ENCODE data around the gene MYOM1. TPM values are rescaled to one million over a fixed set of nuclear protein-coding genes. Genes with fewer than 3 reads are reported as not detected.

The MYOM1 gene
- total RNA-seq = 1 to 10 TPM; 2.3 to 3.1 (median 3.1) TPM

DNA sequence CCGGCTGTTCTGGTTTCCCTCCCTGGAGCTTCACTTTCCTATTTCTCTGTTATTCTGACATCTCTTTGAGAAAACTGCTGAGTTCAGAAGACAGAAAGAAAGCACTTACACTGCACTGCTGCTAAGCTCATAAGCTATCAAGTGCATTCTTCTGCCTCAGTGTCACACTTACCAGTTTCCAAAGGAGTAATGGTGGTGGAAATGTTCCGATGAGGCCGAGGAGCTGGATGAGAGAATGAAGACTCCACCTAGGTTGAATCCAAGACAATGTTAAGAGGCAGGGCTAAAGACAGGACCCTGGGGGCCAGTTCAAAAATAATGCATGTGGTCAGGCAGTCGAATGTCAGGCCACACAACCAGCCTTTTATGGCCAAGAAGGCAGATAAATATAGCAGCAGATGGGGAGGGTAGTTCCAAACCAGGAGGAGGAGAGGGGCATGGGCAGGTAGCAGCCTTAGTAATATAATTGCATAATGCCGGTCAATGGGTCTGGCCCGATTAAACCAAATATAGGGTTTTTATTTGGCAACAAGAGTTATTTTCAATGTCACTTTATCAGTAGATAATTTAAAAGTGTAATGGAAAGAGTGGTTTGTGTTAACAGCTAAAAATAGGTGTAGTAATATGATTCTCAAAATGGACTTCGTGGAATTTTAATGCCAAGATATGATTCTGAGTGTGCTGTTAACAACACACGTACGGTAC, at the start of gene MYOM1:
TSS of gene MYOM1 (minus strand) at position 338 of the 705 bp plus-strand sequence. CDS start 4,745 bp downstream, outside the sequence.
- H3K4me3 ChIP-seq (replicated peaks in 1 of 3) = no peak within 1 kb of the TSS
- 72 to 78% methylated on average over 9 of the region's 9 CpGs for WGBS, 2 donors
- H3K27me3 ChIP-seq = no peaks in the 10 kb centered on the region
- TF ChIP-seq, protein P1, sequence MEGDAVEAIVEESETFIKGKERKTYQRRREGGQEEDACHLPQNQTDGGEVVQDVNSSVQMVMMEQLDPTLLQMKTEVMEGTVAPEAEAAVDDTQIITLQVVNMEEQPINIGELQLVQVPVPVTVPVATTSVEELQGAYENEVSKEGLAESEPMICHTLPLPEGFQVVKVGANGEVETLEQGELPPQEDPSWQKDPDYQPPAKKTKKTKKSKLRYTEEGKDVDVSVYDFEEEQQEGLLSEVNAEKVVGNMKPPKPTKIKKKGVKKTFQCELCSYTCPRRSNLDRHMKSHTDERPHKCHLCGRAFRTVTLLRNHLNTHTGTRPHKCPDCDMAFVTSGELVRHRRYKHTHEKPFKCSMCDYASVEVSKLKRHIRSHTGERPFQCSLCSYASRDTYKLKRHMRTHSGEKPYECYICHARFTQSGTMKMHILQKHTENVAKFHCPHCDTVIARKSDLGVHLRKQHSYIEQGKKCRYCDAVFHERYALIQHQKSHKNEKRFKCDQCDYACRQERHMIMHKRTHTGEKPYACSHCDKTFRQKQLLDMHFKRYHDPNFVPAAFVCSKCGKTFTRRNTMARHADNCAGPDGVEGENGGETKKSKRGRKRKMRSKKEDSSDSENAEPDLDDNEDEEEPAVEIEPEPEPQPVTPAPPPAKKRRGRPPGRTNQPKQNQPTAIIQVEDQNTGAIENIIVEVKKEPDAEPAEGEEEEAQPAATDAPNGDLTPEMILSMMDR (IDR thresholded peaks at IDR 0.05) = no peak
- TF ChIP-seq POLR2A (IDR thresholded peaks at IDR 0.05) = no peak
- H3K36me3 ChIP-seq = no peaks in the 10 kb centered on the region
- H3K9me3 ChIP-seq = no peaks in the 10 kb centered on the region
- DNase-seq = no peak
- no peaks in the 10 kb centered on the region for H3K4me1 ChIP-seq
- intact Hi-C loops (cut with DNase I) = no loop called here
- H3K27ac ChIP-seq = no peak within 1 kb of the TSS

DNA sequence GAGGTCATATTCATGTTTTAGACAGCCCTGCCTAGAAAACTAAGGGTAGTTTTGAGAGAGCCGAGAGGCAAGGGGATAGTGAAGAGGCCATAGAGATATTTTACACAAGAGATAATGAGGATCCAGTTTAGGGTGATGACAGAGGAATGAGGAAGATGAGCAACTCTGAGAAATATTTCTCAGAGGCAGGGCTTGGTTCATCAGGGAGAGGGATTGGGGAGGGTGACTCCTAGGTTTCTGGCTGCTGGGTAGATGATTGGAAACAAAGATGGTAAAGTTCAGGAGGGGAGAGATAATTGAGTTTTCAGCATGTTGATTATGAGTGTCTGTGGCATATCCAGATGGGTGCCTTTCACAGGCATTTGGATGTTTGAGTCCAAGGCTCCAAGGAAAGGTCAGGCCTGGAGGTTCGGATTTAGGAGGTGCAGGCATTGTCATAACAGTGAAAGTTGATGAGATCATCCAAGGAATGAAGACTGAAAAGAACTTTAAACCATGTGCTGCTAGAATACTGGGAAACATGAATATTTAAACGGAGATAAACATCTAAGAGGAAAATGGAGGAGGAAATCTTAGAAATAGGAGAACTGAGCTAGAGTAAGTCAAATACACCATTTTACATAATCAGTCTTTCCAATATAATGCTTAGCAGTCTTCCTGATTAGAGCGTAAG, 49.6 kb upstream of the MYOM1 start:
- peaks cover 43 to 49% of the 10 kb centered on the region in 2 donors for H3K4me1 ChIP-seq
- no peak overlapping the region for H3K27ac ChIP-seq
- no peak overlapping the region for H3K4me3 ChIP-seq (replicated peaks in 1 of 3)
- no peak for DNase-seq
- TF ChIP-seq, protein P1 (IDR thresholded peaks at IDR 0.05) = no peak
- no peak for TF ChIP-seq POLR2A (IDR thresholded peaks at IDR 0.05)
- 88 to 91% methylated on average over 4 of the region's 4 CpGs for WGBS, 2 donors
- no peaks in the 10 kb centered on the region for H3K27me3 ChIP-seq
- intact Hi-C loops (cut with DNase I) = no loop called here
- peaks cover 0 to 5% of the 10 kb centered on the region in 2 donors for H3K36me3 ChIP-seq
- H3K9me3 ChIP-seq = no peaks in the 10 kb centered on the region

DNA sequence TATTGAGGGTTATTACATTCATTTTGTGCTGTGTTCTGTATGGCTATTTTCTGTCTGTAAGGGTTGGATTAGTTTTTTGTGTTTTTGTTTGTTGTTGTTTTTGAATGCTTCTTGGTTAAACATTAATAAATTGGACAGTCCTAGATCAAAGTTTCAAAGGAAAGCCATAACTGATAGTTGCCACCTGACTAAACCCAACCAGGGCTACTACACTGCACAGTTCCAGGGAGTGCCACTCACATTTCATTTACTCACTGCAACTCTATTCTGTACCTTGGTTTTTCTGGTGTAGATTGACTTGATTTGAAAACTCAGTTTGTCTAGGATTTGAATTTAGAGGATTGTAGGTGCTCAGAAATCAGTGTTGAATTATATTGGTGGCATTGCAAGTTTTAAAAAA, 48.5 kb upstream of the MYOM1 start:
- no peaks in the 10 kb centered on the region for H3K9me3 ChIP-seq
- H3K36me3 ChIP-seq = peaks cover 0 to 5% of the 10 kb centered on the region in 2 donors
- no peaks in the 10 kb centered on the region for H3K27me3 ChIP-seq
- intact Hi-C loops (cut with DNase I) = no loop called here
- DNase-seq = no peak
- H3K4me1 ChIP-seq = peaks cover 51 to 60% of the 10 kb centered on the region in 2 donors
- H3K27ac ChIP-seq = no peak overlapping the region
- H3K4me3 ChIP-seq (replicated peaks in 1 of 3) = no peak overlapping the region
- no peak for TF ChIP-seq POLR2A (IDR thresholded peaks at IDR 0.05)
- TF ChIP-seq, protein P1 (IDR thresholded peaks at IDR 0.05) = no peak

DNA sequence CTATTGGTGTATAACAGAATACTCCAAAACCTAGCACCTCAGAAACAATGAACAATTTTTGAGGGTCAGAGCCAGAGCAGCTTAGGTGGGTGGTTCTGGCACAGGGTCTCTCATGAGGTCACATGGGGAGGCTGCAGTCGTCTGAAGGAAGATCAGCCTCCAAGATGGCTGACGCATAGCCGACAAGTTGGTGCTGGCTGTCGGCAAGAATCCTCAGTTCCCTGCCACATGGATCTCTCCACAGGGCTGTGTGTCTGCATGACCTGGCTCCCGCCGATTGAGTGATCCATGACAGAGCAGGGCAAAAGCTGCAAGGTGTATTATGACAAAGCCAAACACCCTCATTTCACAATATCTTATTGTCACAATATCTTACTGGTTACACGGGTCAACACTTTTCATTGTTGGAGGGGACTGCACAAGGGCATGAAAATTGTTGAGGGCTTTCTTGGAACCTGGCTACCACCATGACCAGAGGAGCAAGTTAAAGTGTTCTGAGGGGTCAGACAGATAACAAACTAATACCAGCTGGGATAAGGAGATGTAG, 46.4 kb upstream of the MYOM1 start:
- Histone ChIP-seq H3K27ac (no peak overlapping the region), H3K4me1 (peaks cover 52 to 60% of the 10 kb centered on the region in 2 donors), H3K36me3 (no peaks in the 10 kb centered on the region), H3K4me3 (replicated peaks in 1 of 3) (no peak overlapping the region), H3K27me3 (no peaks in the 10 kb centered on the region), H3K9me3 (no peaks in the 10 kb centered on the region)
- no peak for DNase-seq
- 62 to 67% methylated on average over 4 to 7 of the region's 7 CpGs for WGBS, 2 donors
- TF ChIP-seq, protein P1 (IDR thresholded peaks at IDR 0.05) = no peak
- TF ChIP-seq POLR2A (IDR thresholded peaks at IDR 0.05) = no peak
- intact Hi-C loops (cut with DNase I) = no loop called here

DNA sequence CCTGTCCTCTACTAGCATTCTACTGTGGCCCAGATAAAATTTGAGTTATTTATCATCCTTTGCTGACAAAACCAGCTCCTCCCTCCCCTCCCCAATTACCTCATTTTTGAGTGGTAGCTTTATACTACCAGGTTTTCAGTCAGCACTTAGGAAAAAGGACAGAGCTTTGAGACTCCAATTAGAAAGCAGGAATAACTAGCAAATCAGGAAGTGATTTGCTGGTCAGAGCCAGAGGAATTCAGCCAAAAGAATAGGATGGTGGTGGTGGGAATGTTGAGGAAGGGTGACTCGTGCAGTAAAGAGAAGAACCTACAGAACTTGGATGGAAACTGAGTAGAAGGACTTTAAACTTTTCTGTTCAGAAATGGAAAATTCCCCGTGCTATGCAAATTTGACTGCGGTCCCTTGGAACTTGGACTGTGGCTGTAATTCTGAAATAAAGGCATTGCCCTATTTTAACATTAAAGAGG, 45.8 kb upstream of the MYOM1 start:
- Histone ChIP-seq H3K27me3 (no peaks in the 10 kb centered on the region), H3K9me3 (no peaks in the 10 kb centered on the region), H3K4me1 (peaks cover 54 to 64% of the 10 kb centered on the region in 2 donors), H3K4me3 (replicated peaks in 1 of 3) (no peak overlapping the region), H3K27ac (no peak overlapping the region), H3K36me3 (no peaks in the 10 kb centered on the region)
- no peak for DNase-seq
- WGBS, 2 donors = 75 to 80% methylated on average over 3 of the region's 3 CpGs
- no peak for TF ChIP-seq POLR2A (IDR thresholded peaks at IDR 0.05)
- TF ChIP-seq, protein P1 (IDR thresholded peaks at IDR 0.05) = no peak
- intact Hi-C loops (cut with DNase I) = no loop called here

Data from thyroid gland (tissue), 4 donors.